Epithelial cell of esophagus (primary cell): Measurements from ENCODE around the gene RNF145.
A peak's percentile ranks its signal among the peaks of the same experiment; 100 is the strongest.

Source experiments
- DNase-seq: peaks from one replicate; pipeline ENCODE4 v3.0.0; 2010; ENCODE audit warnings: low read depth
- H3K4me3 ChIP-seq: 2 replicates; pipeline ENCODE4 v1.5.1; 2011; ENCODE audit warnings: mild to moderate bottlenecking, low read length, control low read depth
- TF ChIP-seq, protein P1 (sequence below): IDR thresholded peaks from 2 replicates; pipeline ENCODE4 v1.5.1; 2011; ENCODE audit warnings: low read depth, mild to moderate bottlenecking, low read length, control low read depth, inconsistent platforms; ENCODE audit not compliant: insufficient read depth; ENCODE audit errors: missing control alignments

RNF145 gene

DNA sequence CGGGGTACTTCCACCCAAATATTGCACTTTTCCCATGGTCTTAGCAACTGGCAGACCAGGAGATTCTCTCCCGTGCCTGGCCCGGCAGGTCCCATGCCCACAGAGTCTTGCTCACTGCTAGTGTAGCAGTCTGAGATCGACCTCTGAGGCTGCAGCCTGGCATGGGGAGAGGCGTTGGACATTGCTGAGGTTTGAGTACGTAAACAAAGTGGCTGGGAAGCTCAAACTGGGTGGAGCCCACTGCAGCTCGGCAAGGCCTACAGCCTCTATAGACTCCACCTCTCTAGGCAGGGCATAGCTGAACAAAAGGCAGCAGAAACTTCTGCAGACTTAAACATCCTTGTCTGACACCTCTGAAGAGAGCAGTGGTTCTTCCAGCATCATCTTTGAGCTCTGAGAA is 69.6 kb downstream of the RNF145 start:
- TF ChIP-seq, protein P1, sequence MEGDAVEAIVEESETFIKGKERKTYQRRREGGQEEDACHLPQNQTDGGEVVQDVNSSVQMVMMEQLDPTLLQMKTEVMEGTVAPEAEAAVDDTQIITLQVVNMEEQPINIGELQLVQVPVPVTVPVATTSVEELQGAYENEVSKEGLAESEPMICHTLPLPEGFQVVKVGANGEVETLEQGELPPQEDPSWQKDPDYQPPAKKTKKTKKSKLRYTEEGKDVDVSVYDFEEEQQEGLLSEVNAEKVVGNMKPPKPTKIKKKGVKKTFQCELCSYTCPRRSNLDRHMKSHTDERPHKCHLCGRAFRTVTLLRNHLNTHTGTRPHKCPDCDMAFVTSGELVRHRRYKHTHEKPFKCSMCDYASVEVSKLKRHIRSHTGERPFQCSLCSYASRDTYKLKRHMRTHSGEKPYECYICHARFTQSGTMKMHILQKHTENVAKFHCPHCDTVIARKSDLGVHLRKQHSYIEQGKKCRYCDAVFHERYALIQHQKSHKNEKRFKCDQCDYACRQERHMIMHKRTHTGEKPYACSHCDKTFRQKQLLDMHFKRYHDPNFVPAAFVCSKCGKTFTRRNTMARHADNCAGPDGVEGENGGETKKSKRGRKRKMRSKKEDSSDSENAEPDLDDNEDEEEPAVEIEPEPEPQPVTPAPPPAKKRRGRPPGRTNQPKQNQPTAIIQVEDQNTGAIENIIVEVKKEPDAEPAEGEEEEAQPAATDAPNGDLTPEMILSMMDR: no peak

DNA sequence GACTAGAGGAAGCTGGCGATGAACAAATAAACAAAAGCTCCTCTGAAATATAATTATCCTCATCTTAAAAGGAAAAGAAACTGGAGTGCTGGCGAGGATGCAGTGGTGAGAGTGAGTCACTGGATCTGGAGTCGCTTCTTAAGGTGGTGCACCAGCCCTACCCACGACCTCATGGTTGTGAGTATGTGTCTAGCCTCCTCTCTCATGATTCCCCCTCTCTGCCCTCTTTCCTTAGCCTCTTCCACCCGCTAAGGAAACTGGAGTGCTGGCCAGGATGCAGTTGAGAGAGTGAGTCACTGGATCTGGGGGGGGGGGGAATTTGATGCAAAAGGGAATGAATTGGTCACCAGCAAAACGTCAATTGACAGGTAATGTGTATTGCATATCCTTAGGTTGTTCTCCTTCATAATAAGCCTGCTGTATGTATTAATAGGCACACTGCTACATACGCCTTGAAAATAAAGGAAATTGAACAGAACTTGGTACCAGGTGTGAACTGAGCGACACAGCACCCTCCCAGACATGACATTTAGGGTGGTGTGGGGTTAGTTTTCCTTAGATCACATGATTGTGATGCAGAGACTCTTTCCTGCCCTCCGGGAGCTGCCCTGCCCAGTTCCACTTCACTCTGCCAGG is 73.3 kb downstream of the RNF145 start:
- TF ChIP-seq, protein P1: no peak
- peak; percentile 44 for DNase-seq
- H3K4me3 ChIP-seq: no peak overlapping the region

More for the DNA sequence above, 69.6 kb downstream of the RNF145 start:
- no peak overlapping the region for H3K4me3 ChIP-seq
- DNase-seq: no peak

DNA sequence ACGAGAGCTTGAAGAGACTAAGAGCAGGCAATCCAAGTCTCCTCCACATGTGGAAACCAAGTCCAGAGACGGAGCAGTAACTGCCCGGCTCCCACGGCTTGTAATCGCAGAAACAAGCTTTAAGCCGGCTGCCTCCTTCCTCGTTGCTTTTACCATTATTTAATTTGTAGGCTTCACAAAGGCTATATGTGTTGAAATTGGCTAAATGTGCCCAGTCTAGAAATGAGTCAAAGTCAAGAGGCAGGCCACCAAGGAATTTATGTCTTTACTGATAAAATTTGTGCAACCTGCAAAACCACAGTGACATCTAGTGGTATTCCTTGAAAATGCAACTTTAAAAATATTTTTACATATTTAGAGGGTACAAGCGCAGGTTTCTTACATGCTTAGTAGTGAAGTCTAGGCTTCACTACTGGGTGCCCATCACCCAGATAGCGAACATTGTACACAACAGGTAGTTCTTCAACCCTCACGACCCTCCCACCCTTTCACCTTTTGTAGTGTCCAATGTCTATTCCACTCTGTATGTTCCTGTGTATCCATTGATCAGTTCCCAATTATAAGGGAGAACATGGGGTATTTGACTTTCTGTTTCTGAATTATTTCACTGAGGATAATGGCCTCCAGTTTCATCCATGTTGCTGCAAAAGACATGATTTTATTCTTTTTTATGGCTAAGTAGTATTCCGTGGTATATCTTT is 76.2 kb downstream of the RNF145 start:
- no peak overlapping the region for H3K4me3 ChIP-seq
- TF ChIP-seq, protein P1: peak; percentile 63
- peak; percentile 66 for DNase-seq

DNA sequence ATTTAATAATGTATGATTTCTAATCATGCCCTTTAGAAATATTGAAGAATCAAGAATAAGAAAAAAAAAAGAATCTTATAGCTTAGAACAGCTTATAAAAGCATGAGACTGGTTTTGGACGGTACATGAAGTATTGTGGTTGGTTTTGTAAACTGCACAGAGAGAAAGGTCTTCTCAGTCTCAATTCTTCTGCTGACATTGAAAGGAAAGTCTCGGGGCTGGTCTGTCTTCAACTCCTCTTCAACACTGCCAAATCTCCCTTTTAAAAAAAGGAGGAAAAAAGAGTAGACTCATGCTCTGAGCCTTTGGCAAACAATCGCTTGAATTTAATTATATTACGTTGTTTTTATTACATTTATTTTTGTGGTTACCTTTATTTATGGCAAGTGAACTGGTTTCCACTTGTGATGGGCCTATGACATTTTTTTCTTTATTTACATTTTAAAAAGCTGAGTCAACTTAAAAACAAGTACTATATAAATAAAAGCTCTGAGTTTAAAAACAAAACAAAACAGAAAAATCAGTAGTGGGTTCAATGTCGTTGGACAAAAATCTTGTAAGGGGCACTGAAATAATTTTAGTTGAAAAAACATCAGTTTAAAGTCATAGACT is 76.8 kb downstream of the RNF145 start:
- TF ChIP-seq, protein P1: no peak
- DNase-seq: no peak
- no peak overlapping the region for H3K4me3 ChIP-seq

DNA sequence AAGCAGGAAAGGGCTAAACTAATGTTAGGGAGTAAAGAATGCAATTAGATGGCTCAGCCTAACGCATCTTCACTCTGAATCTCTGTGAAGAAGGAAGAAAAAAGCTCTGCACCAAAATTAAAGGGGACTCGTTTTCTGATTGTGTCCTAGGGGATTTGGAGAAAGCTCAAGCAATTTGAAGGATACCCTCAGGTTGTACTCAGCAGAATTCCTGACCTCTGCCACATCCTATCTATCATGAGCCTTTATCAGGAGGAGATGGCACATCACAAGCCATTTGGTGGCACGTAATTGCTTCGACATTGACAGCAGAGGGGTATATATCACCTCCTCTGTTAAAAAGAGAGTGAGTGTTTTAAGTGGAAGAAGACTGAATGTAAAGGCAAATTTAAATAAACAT is 77.4 kb downstream of the RNF145 start:
- H3K4me3 ChIP-seq: no peak overlapping the region
- no peak for DNase-seq
- TF ChIP-seq, protein P1: no peak

DNA sequence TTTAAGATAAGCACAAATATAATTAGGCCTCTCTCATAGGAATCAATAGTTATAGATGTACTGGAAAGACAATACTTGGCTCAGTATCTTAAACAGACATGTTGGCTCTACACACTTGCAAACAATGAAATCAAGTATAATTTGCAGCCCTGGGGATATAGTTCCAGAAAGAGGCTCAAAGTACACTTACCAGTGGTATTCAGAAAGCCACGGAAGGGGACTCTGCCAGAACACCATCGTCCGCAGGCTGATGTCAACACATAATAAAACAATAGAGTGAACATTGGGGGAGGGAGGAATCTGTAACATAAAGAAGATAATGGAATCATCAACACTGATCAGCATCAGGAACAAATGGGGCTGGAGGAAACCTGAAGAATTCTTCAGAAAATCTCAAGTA is 78.5 kb downstream of the RNF145 start:
- DNase-seq: no peak
- H3K4me3 ChIP-seq: no peak overlapping the region
- TF ChIP-seq, protein P1: no peak
